Duodenal mucosa (tissue), 2 donors: ENCODE data around the gene PDCD6IP.

Experiments used
- H3K27ac ChIP-seq: one replicate; pipeline ENCODE4 v1.7.0; 2013; ENCODE audit warnings: low read depth, low read length
- H3K27me3 ChIP-seq, 2 donors: one replicate each; pipeline ENCODE4 v1.7.0; 2013; ENCODE audit warnings: low read length in 2 of 2, control low read depth in 1 of 2; ENCODE audit not compliant: insufficient read depth in 2 of 2, control insufficient read depth in 1 of 2
- H3K36me3 ChIP-seq, 2 donors: one replicate each; pipeline ENCODE4 v1.7.0; 2013; ENCODE audit warnings: low read length in 2 of 2, control low read depth in 1 of 2; ENCODE audit not compliant: insufficient read depth in 2 of 2, control insufficient read depth in 1 of 2
- H3K4me1 ChIP-seq, 2 donors: one replicate each; pipeline ENCODE4 v1.7.0; 2013; ENCODE audit warnings: low read length in 2 of 2, control low read depth in 1 of 2; ENCODE audit not compliant: insufficient read depth in 2 of 2, control insufficient read depth in 1 of 2
- H3K4me3 ChIP-seq, 2 donors: one replicate each; pipeline ENCODE4 v1.7.0; 2013; ENCODE audit warnings: low read length in 2 of 2, low read depth in 1 of 2
- H3K9ac ChIP-seq, 2 donors: one replicate each; pipeline ENCODE4 v1.7.0; 2013; ENCODE audit warnings: low read length in 2 of 2, low read depth in 1 of 2
- H3K9me3 ChIP-seq, 2 donors: one replicate each; pipeline ENCODE4 v1.7.0; 2013; ENCODE audit warnings: low read length in 2 of 2, control low read depth in 1 of 2; ENCODE audit not compliant: control insufficient read depth in 1 of 2

PDCD6IP gene

DNA sequence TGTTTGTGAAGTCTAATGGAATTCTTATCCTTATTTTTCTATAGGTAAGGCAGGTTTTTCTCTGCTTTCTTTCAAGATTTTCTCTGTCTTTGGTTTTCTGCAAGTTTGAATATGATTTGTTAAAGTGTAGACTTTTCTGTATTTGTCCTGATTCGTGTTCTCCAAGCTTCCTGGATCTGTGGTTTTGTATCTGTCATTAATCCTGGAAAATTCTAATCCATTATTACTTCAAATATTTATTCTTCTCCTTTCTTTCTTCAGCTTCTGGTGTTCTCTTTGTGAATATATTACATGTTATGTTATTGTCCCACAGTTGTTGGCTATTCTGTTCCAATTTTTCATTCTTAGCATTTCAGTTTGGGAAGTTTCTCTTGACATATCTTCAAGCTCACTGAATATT, 76.4 kb downstream of the PDCD6IP start:
- Histone ChIP-seq H3K9ac (no peak overlapping the region), H3K4me1 (no peaks in the 10 kb centered on the region), H3K4me3 (no peak overlapping the region), H3K27ac (no peak overlapping the region), H3K9me3 (no peaks in the 10 kb centered on the region), H3K36me3 (no peaks in the 10 kb centered on the region), H3K27me3 (no peaks in the 10 kb centered on the region)

DNA sequence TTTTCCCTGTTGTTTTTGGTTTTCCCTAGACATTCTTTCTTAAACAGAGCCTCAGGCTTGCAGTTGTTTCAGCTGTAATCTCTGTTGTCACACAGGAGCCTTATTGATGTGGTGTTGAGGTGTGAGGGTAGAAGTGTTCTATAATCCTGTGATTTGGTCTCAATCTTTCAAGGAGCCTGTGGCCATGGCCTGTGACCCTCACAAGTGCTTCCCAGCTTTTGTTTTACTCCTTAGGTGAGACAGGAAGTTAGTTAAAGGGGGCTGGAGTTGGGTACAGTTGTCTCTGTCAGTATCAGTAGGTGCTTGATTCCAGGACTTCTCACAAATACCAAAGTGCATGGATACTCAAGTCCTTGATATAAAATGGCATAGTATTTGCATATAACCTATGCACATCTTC, 77.2 kb downstream of the PDCD6IP start:
- no peak overlapping the region for H3K4me3 ChIP-seq
- H3K27ac ChIP-seq: no peak overlapping the region
- no peaks in the 10 kb centered on the region for H3K9me3 ChIP-seq
- H3K36me3 ChIP-seq: no peaks in the 10 kb centered on the region
- no peaks in the 10 kb centered on the region for H3K27me3 ChIP-seq
- H3K9ac ChIP-seq: no peak overlapping the region
- H3K4me1 ChIP-seq: no peaks in the 10 kb centered on the region

DNA sequence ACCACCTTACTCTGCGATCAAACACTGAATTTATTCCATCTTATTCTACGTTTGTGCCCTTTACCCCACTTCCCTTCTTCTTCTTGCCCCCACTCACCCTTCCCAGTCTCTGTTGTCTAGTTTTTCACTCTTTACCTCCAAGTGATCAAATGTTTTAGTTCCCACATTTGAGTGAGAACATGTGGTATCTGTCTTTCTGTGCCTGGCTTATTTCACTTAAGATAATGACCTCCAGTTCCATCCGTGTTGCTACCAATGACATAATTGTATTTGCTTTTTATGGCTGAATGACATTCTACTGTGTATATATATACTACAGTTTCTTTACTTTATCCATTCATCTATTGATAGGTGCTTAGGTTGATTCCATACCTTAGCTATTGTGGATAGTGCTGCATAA, 78.8 kb downstream of the PDCD6IP start:
- Histone ChIP-seq H3K36me3 (no peaks in the 10 kb centered on the region), H3K9ac (no peak overlapping the region)

DNA sequence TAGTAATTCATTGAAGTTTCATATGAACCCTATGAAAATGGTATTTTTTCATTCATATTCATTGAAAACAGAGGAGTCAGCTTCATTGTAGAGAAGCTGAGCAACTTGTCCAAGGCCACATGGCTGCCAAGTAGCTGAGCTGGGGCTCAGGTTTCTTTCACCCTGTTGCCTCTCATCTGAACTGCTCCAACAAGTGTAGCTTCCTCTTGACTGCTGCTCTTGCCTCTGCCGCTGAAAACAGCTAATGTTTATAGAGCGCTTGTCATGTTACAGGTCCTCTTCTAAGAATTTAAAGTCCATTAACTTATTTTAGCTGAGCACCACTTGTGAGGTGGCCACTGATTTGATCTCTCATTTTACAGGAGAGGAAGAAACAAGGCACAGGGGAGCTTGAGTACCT, 81.1 kb downstream of the PDCD6IP start:
- no peaks in the 10 kb centered on the region for H3K9me3 ChIP-seq
- H3K9ac ChIP-seq: no peak overlapping the region
- H3K4me3 ChIP-seq: no peak overlapping the region
- H3K27me3 ChIP-seq: peaks cover 0 to 4% of the 10 kb centered on the region in 2 donors
- H3K27ac ChIP-seq: no peak overlapping the region
- no peaks in the 10 kb centered on the region for H3K36me3 ChIP-seq
- peaks cover 3 to 6% of the 10 kb centered on the region in 2 donors for H3K4me1 ChIP-seq

More for the DNA sequence above, 78.8 kb downstream of the PDCD6IP start:
- H3K27ac ChIP-seq: no peak overlapping the region
- no peaks in the 10 kb centered on the region for H3K4me1 ChIP-seq
- no peaks in the 10 kb centered on the region for H3K9me3 ChIP-seq
- H3K27me3 ChIP-seq: no peaks in the 10 kb centered on the region
- no peak overlapping the region for H3K4me3 ChIP-seq

DNA sequence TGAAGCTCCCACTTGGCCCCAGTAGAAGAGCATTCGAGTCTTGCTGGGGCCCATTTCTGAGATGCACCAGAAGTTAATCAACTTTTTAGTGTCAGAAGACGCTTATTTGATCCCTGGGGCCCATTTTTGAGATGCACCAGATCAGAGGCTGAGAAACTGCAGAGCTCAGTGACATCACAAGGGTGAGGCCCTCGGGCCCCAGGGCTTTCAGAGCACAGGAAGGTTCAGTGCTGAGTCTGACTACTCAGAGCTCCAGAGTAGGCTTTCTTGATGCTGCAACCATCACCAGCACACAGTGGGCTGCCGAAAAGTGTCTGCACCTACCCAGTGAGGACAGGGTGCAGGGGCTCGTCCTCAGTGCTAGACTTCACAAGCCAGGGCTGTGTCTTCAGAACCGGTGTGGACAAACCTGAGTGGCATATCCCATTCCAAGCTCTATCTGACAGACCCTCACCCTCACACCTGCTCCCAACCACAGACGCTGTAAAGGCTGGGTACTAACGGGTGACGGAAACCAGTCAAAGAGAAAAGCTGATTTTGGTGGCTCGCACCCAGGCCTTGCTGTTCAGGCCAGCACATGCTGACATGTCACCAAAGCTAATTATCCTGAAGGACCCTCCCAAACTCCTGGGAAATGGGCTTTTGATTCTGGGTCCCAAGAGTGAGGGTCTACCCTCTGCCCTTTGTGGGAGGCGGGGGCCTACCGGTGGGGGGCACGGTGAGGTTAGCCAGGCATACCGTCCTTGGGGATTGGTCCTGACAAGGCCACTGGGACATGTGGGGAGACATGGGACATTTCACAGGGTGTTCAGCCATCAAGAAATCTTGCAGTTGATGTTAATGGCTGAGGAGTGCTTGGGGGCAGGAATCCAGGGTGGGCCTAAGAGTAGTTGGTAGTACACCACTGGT, 83.0 kb downstream of the PDCD6IP start:
- no peak overlapping the region for H3K4me3 ChIP-seq
- no peak overlapping the region for H3K9ac ChIP-seq
- H3K4me1 ChIP-seq: peaks cover 3 to 6% of the 10 kb centered on the region in 2 donors
- H3K27me3 ChIP-seq: peaks cover 0 to 4% of the 10 kb centered on the region in 2 donors
- H3K27ac ChIP-seq: no peak overlapping the region
- H3K9me3 ChIP-seq: no peaks in the 10 kb centered on the region
- H3K36me3 ChIP-seq: no peaks in the 10 kb centered on the region

DNA sequence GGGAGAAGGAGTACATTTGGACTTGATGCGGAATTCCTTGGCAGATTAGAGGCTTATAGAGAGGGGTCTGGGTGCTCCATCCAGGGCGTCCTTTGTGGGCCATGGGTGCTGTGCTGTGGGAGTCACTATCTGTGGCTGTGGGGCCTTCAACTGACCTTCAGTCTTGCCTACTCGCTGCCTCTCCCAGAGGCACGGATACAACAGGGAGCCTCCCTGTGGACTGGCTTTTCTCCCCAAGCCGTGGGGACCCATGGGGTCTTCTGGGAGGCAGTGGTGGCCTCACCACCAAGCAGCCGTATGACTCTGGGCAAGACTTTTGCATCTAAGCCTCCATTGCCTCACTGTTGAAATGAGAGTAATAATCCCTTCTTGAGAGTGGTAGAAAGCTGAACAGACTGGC, 83.9 kb downstream of the PDCD6IP start:
- Histone ChIP-seq H3K9me3 (no peaks in the 10 kb centered on the region), H3K4me1 (peaks cover 3 to 6% of the 10 kb centered on the region in 2 donors), H3K36me3 (no peaks in the 10 kb centered on the region), H3K9ac (no peak overlapping the region), H3K27me3 (peaks cover 0 to 4% of the 10 kb centered on the region in 2 donors), H3K4me3 (no peak overlapping the region), H3K27ac (no peak overlapping the region)

DNA sequence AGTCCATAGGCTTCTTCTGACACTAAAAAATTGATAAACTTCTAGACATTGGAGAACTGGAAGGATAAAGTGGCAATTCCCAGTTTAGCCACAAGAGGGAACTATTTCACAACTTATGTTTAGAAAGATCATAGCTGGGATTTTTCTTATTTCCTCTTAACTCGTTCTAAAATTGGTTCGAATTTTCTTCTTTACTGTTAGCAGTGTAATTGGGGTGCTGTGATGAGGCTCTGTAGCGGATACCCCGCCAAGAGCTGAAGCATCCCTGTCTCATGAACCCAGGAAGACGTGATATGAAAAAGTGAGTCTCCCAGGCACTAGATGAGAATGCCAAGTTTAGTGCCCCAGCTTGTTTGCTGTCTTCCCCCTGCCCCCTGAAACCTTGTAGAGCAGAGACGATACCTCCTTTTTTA, 85.1 kb downstream of the PDCD6IP start:
- H3K9me3 ChIP-seq: no peaks in the 10 kb centered on the region
- peaks cover 0 to 4% of the 10 kb centered on the region in 2 donors for H3K27me3 ChIP-seq
- no peaks in the 10 kb centered on the region for H3K36me3 ChIP-seq
- no peak overlapping the region for H3K9ac ChIP-seq
- H3K4me1 ChIP-seq: peaks cover 3 to 6% of the 10 kb centered on the region in 2 donors
- no peak overlapping the region for H3K4me3 ChIP-seq
- no peak overlapping the region for H3K27ac ChIP-seq

DNA sequence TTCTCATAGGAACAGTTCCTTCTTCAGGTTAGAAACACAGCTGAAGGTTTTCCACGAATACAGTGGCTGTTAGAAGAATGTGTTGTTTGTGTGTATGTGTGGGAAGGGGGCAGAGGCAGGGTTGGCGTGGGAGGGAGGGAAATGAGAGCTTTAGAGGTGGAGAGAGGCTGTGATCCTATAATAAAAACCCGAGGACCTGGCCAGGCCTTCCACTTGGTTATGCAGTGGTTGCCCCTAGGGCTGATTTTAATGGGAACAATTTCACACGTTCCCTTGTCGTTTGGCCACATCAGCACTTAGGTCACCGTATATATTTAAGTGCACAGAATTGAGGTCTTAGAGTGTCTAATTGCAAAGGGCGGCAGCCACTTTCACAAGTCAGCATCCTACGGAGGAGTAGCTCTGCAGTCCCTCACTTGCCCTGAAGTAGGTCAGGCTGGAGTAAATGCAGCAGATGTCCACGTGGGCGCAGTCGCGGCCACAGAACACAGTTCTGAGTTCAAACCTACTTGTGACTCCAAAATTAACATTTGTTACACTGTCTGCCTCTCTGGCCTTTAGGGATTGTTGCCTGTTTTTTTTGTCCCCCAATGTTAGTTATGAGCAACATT, 85.6 kb downstream of the PDCD6IP start:
- H3K4me3 ChIP-seq: no peak overlapping the region
- H3K4me1 ChIP-seq: peaks cover 3 to 6% of the 10 kb centered on the region in 2 donors
- H3K9ac ChIP-seq: no peak overlapping the region
- H3K9me3 ChIP-seq: no peaks in the 10 kb centered on the region
- H3K27ac ChIP-seq: no peak overlapping the region
- H3K36me3 ChIP-seq: no peaks in the 10 kb centered on the region
- H3K27me3 ChIP-seq: peaks cover 0 to 4% of the 10 kb centered on the region in 2 donors

DNA sequence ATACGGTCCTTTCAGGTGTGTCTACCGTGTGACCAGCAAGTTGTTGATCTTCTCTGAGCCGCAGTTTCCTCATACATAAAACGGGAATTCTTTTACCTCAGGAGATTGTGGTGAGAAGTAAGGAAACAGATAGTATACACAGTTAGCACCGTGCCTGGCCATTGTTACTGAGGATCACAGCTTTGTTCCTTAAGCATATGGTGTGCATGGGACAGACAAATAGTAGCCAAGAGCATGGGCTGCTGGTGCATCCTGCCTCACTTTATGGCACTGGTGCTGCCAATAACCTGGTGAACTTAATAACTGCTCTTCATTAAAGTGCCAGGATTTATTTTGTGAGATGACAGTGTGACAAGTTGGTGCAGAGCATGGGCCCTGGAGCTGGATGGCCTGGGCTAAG, 86.3 kb downstream of the PDCD6IP start:
- H3K27me3 ChIP-seq: peaks cover 0 to 4% of the 10 kb centered on the region in 2 donors
- H3K27ac ChIP-seq: no peak overlapping the region
- H3K36me3 ChIP-seq: no peaks in the 10 kb centered on the region
- H3K4me3 ChIP-seq: no peak overlapping the region
- no peaks in the 10 kb centered on the region for H3K9me3 ChIP-seq
- no peak overlapping the region for H3K9ac ChIP-seq
- peaks cover 3 to 6% of the 10 kb centered on the region in 2 donors for H3K4me1 ChIP-seq

DNA sequence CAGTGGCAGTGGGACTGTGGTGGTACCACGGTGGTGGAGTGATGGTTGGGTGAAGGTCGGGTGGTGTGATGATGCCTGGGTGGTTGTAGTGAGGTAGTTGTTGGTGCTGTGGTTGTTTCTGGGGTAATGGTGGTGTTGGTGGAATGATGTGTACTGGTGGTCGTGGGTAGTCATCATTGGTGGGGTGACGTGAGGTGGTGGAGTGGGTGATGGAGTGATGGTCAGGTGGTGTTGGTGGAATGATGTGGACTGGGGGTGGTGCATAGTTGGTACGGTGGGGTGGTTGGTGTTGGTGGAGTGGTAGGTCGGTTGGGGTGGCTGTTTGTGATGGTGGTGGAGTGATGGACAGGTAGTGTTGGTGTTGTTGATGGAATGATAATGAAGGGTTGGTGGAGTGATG, 87.1 kb downstream of the PDCD6IP start:
- H3K9ac ChIP-seq: no peak overlapping the region
- H3K4me1 ChIP-seq: peaks cover 3 to 6% of the 10 kb centered on the region in 2 donors

More for the DNA sequence above, 87.1 kb downstream of the PDCD6IP start:
- H3K36me3 ChIP-seq: no peaks in the 10 kb centered on the region
- H3K9me3 ChIP-seq: no peaks in the 10 kb centered on the region
- peaks cover 0 to 4% of the 10 kb centered on the region in 2 donors for H3K27me3 ChIP-seq
- no peak overlapping the region for H3K27ac ChIP-seq
- H3K4me3 ChIP-seq: no peak overlapping the region
